Breast epithelium (tissue), 3 donors: ENCODE measurements around the gene SRSF11.

Source experiments
- CTCF ChIP-seq, 3 donors: fragments of 450-650 bp; IDR thresholded peaks; one replicate each; pipeline ENCODE4 v1.5.1; 2016 to 2017; ENCODE audit warnings: antibody characterized with exemption in 3 of 3, mild to moderate bottlenecking in 3 of 3, moderate library complexity in 3 of 3
- POLR2A ChIP-seq: fragments of 450-650 bp; IDR thresholded peaks from one replicate; pipeline ENCODE4 v1.6.1; 2016; ENCODE audit warnings: antibody characterized with exemption, mild to moderate bottlenecking, moderate library complexity
- POLR2AphosphoS5 ChIP-seq, 3 donors: sonication (generic); formaldehyde crosslinking; IDR thresholded peaks; one replicate each; pipeline ENCODE4 v1.6.1; 2017; ENCODE audit warnings: antibody characterized with exemption in 3 of 3

- TF ChIP-seq POLR2A (no peak), CTCF (IDR thresholded peaks at IDR 0.05) (no peak), POLR2AphosphoS5 (IDR thresholded peaks at IDR 0.05) (no peak)
Measured at GRCh38 chr1:70220015-70220414, 1.2 kb upstream of the SRSF11 start.
